GM12872 (cell line): ENCODE data around the gene FLNB.

Experiments used
- TF ChIP-seq, protein P1 (sequence below): IDR thresholded peaks from 3 replicates; pipeline ENCODE4 v1.5.1; 2011; ENCODE audit warnings: low read depth, mild to moderate bottlenecking, low read length, moderate library complexity; ENCODE audit not compliant: insufficient read depth

FLNB gene

DNA sequence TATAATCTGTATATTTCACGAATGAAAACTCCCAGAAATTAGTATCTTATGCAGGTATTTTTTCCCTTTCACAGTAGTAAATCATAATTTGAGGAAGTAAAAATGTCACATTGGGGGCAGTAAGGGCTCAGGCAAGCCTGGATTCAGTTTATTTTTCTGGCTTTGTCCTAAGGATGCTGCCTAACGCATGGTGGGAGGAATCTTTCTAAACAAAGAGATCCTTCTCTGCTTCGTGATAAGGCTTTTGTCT, 166.9 kb downstream of the FLNB start:
- TF ChIP-seq, protein P1, sequence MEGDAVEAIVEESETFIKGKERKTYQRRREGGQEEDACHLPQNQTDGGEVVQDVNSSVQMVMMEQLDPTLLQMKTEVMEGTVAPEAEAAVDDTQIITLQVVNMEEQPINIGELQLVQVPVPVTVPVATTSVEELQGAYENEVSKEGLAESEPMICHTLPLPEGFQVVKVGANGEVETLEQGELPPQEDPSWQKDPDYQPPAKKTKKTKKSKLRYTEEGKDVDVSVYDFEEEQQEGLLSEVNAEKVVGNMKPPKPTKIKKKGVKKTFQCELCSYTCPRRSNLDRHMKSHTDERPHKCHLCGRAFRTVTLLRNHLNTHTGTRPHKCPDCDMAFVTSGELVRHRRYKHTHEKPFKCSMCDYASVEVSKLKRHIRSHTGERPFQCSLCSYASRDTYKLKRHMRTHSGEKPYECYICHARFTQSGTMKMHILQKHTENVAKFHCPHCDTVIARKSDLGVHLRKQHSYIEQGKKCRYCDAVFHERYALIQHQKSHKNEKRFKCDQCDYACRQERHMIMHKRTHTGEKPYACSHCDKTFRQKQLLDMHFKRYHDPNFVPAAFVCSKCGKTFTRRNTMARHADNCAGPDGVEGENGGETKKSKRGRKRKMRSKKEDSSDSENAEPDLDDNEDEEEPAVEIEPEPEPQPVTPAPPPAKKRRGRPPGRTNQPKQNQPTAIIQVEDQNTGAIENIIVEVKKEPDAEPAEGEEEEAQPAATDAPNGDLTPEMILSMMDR: no peak

DNA sequence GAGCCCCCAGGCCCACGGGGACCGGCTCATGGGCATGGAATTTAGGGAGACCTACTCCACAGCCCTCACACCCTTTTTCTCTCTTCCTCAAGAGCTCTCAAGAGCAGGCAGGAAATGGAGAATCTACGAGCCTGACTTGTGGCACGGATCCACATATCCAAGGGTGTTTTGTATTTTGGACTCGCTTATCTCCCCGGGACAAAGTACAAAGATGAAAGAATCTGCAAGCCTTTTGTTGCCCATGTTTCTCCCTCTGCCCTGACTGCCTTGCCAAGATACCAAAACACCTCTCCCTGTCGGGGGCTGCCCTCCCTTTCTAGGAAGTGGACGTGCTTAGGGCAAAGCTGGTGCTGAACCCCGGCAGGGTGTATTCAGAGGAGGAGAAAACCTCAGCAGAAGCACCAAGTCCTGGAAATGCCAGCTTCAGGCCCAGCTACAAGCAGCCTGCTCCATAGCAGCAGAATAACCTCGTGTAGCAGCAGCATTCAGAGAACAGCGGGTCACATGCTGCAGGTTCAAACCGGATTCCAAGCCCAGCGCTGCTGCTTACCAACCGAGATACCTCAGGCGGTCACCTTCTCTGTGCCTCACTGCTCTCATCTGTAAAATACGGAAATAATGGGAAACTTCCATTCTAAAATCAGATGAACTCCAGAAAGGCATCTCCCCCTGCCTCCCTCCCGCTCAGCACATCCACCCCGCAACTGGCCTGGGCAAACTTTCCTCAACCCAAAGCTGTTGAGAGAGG, 167.4 kb downstream of the FLNB start:
- TF ChIP-seq, protein P1: no peak

DNA sequence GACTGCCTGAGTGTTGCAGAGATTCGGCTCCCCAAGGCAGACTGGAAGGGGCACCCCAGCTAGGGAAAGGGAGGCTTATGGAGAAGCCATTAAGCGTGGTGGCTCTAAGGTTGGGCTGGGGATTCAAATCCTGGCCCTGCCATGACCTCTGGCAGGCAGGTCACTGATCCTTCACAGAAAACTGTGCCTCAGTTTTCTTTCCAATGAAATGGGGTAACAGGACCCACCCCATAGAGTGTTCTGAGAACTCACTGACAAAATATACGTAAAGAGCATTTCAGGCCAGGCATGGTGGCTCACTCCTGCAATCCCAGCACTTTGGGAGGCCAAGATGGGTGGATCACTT, 167.9 kb downstream of the FLNB start:
- TF ChIP-seq, protein P1: no peak

GRCh38 chr3:58176827-58177489, 168.7 kb downstream of the FLNB start:
- TF ChIP-seq, protein P1: no peak

GRCh38 chr3:58177747-58178527, 169.7 kb downstream of the FLNB start:
- TF ChIP-seq, protein P1: peak; percentile 89

DNA sequence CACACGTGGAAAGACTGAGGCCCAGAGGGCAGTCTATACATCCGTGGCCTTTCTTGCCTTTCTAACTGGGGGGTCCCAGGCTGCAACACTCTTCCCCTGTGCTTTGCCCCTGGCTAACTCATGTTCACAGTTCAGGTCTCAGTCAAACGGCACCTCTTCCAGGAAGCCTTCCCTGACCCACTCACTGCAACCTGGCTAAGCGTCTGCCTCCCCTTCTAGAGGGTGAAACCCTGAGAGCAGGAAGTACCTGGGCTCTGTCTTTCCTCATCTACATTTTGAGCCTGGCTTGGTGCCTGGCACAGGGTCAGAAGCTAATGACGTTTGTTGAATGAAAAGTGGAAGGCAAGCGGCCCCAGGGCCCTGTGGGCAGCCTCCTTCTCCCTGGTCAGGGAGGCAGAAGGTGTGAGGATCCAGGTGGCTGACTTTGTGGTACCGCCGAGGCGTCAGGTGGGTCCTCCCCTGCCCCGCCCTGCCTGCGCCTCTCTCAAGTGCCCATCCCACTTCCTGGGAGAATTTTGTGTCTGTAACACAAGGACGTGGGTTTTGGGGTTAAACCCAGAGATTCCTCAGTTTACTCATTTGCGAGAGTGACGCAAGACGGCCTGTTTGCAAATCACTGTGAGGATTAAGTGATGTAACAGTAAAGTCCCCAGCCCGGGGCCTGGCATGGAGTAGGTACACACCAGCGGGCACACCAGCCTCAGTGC, 170.5 kb downstream of the FLNB start:
- TF ChIP-seq, protein P1: no peak
